ENCODE data around the gene BAZ1B. TPM values are rescaled to one million over a fixed set of nuclear protein-coding genes. Genes with fewer than 3 reads are reported as not detected.

Gene BAZ1B
- total RNA-seq, 1 donor from 2014 or later, result 47.2 TPM

- no peak for DNase-seq (ENCODE audit: low read depth)
- no peak for TF ChIP-seq CTCF (conservative IDR thresholded peaks at IDR 0.05; ENCODE audit: low read depth, low read length)
- no peak overlapping the region for H3K4me3 ChIP-seq (ENCODE audit: low read depth, low read length)
Observed at GRCh38 chr7:73438547-73439409, 83.3 kb downstream of the BAZ1B start.

- no peak overlapping the region for H3K4me3 ChIP-seq (ENCODE audit: low read depth, low read length)
- no peak for DNase-seq (ENCODE audit: low read depth)
- TF ChIP-seq CTCF (conservative IDR thresholded peaks at IDR 0.05; ENCODE audit: low read depth, low read length), result no peak
Observed at GRCh38 chr7:73437621-73438416, 84.3 kb downstream of the BAZ1B start.

DNA sequence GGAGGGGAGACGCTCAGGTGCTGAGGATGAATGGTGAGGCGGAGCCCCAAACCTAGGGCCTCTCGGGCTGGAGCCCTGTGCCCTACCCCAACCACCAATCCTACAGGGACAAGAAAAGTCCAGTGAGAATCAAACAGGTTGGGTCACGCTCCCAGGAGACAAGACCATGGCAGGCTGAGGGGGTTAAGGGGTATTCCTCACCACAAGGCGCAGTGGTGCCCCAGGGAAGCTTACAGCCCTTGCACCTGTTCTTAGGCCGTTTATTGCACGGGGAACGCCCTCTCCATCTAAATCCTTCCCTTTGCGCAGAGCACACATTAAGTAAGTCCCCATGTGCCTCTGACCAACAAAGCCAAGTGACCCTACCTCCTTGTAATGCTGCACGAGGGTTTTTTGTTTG lies 85.0 kb downstream of the BAZ1B start:
- no peak overlapping the region for H3K4me3 ChIP-seq (ENCODE audit: low read depth, low read length)
- TF ChIP-seq CTCF (conservative IDR thresholded peaks at IDR 0.05; ENCODE audit: low read depth, low read length), result no peak
- no peak for DNase-seq (ENCODE audit: low read depth)

- H3K4me3 ChIP-seq (ENCODE audit: low read depth, low read length), result no peak overlapping the region
- DNase-seq (ENCODE audit: low read depth), result no peak
- no peak for TF ChIP-seq CTCF (conservative IDR thresholded peaks at IDR 0.05; ENCODE audit: low read depth, low read length)
Observed at GRCh38 chr7:73436031-73436929, 85.8 kb downstream of the BAZ1B start.

GRCh38 chr7:73435471-73436009 lies 86.6 kb downstream of the BAZ1B start:
- no peak overlapping the region for H3K4me3 ChIP-seq (ENCODE audit: low read depth, low read length)
- DNase-seq (ENCODE audit: low read depth), result no peak
- no peak for TF ChIP-seq CTCF (conservative IDR thresholded peaks at IDR 0.05; ENCODE audit: low read depth, low read length)

DNA sequence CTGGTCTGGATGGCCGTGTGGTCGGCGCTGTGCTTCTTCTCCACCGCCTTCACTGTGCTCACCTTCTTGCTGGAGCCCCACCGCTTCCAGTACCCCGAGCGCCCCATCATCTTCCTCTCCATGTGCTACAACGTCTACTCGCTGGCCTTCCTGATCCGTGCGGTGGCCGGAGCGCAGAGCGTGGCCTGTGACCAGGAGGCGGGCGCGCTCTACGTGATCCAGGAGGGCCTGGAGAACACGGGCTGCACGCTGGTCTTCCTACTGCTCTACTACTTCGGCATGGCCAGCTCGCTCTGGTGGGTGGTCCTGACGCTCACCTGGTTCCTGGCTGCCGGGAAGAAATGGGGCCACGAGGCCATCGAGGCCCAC lies 87.4 kb downstream of the BAZ1B start:
- DNase-seq (ENCODE audit: low read depth), result no peak
- TF ChIP-seq CTCF (conservative IDR thresholded peaks at IDR 0.05; ENCODE audit: low read depth, low read length), result no peak
- H3K4me3 ChIP-seq (ENCODE audit: low read depth, low read length), result no peak overlapping the region

Data from epithelial cell of proximal tubule (primary cell).